ENCODE measurements around the gene NAPA.

The NAPA gene

GRCh38 chr19:47514869-47515588 lies at the start of gene NAPA:
Gene NAPA, minus strand, starts transcription at chr19:47515063. Its CDS starts 123 bp downstream, at chr19:47514940.
- peak; percentile 100 for DNase-seq (ENCODE audit: low read depth)

GRCh38 chr19:47564081-47564480 lies 49.2 kb upstream of the NAPA start:
- no peak for DNase-seq (ENCODE audit: low read depth)

GRCh38 chr19:47561440-47562057 lies 46.7 kb upstream of the NAPA start:
- no peak for DNase-seq (ENCODE audit: low read depth)

- peak; percentile 28 for DNase-seq (ENCODE audit: low read depth)
These were observed 46.1 kb upstream of the NAPA start for GRCh38 chr19:47560999-47561398.

GRCh38 chr19:47550129-47550528 lies 35.3 kb upstream of the NAPA start:
- no peak for DNase-seq (ENCODE audit: low read depth)

GRCh38 chr19:47549261-47549862 lies 34.5 kb upstream of the NAPA start:
- no peak for DNase-seq (ENCODE audit: low read depth)

- DNase-seq (ENCODE audit: low read depth) = no peak
These were observed 32.3 kb upstream of the NAPA start for GRCh38 chr19:47547199-47547598.

GRCh38 chr19:47545061-47545948 lies 30.4 kb upstream of the NAPA start:
- DNase-seq (ENCODE audit: low read depth) = no peak

GRCh38 chr19:47544476-47544875 lies 29.6 kb upstream of the NAPA start:
- no peak for DNase-seq (ENCODE audit: low read depth)

GRCh38 chr19:47544075-47544474 lies 29.2 kb upstream of the NAPA start:
- DNase-seq (ENCODE audit: low read depth) = no peak

GRCh38 chr19:47542030-47542475 lies 27.2 kb upstream of the NAPA start:
- peak; percentile 64 for DNase-seq (ENCODE audit: low read depth)

GRCh38 chr19:47541518-47541917 lies 26.7 kb upstream of the NAPA start:
- DNase-seq (ENCODE audit: low read depth) = no peak

- DNase-seq (ENCODE audit: low read depth) = peak; percentile 64
These were observed 25.9 kb upstream of the NAPA start for GRCh38 chr19:47540748-47541147.

- DNase-seq (ENCODE audit: low read depth) = no peak
These were observed 25.0 kb upstream of the NAPA start for GRCh38 chr19:47539747-47540311.

- no peak for DNase-seq (ENCODE audit: low read depth)
These were observed 23.9 kb upstream of the NAPA start for GRCh38 chr19:47538812-47539211.

GRCh38 chr19:47537493-47537892 lies 22.6 kb upstream of the NAPA start:
- DNase-seq (ENCODE audit: low read depth) = no peak

- DNase-seq (ENCODE audit: low read depth) = no peak
These were observed 19.8 kb upstream of the NAPA start for GRCh38 chr19:47534628-47535027.

- DNase-seq (ENCODE audit: low read depth) = no peak
These were observed 17.0 kb upstream of the NAPA start for GRCh38 chr19:47531640-47532387.

GRCh38 chr19:47529018-47529742 lies 14.3 kb upstream of the NAPA start:
- no peak for DNase-seq (ENCODE audit: low read depth)

- no peak for DNase-seq (ENCODE audit: low read depth)
These were observed 11.9 kb upstream of the NAPA start for GRCh38 chr19:47526798-47527197.

- no peak for DNase-seq (ENCODE audit: low read depth)
These were observed 8.6 kb upstream of the NAPA start for GRCh38 chr19:47523473-47523872.
